CD4-positive, alpha-beta memory T cell (primary cell): Measurements from ENCODE around the gene RAB20. TPM values are rescaled to one million over a fixed set of nuclear protein-coding genes. Genes with fewer than 3 reads are reported as not detected.

Experiments used
- CTCF ChIA-PET: fragments of 350-600 bp; sonication (Branson Sonifier 250); formaldehyde crosslinking; loops from one replicate; lab custom pipeline; 2021; ENCODE audit warnings: inconsistent platforms; ENCODE audit not compliant: partially characterized antibody; lab: Charles Lee
- POLR2A ChIA-PET: fragments of 350-600 bp; sonication (Branson Sonifier 250); formaldehyde crosslinking; loops from one replicate; lab custom pipeline; 2021; ENCODE audit not compliant: partially characterized antibody; lab: Charles Lee
- DNase-seq, 5 donors: peaks; one replicate each; pipeline versions ENCODE4 v3.0.0 to v3.0.0-alpha.2; 2020 to 2022; ENCODE audit warnings: mixed read lengths in 1 of 5
- H3K27ac ChIP-seq: one replicate; pipeline ENCODE4 v1.7.0; 2013; ENCODE audit warnings: low read depth, low read length
- H3K27me3 ChIP-seq: 2 replicates; pipeline ENCODE4 v1.7.0; 2013; ENCODE audit warnings: mild to moderate bottlenecking, low read length, moderate library complexity; ENCODE audit not compliant: insufficient read depth
- H3K36me3 ChIP-seq: 2 replicates; pipeline ENCODE4 v1.7.0; 2013; ENCODE audit warnings: mild to moderate bottlenecking, low read length, moderate library complexity; ENCODE audit not compliant: insufficient read depth
- H3K4me1 ChIP-seq: 2 replicates; pipeline ENCODE4 v1.7.0; 2013; ENCODE audit warnings: mild to moderate bottlenecking, low read length, moderate library complexity; ENCODE audit not compliant: insufficient read depth
- H3K4me3 ChIP-seq, 2 donors: one replicate each; pipeline ENCODE4 v1.7.0; 2013; ENCODE audit warnings: low read length in 2 of 2, mild to moderate bottlenecking in 1 of 2
- H3K9me3 ChIP-seq, 2 donors: one replicate each; pipeline ENCODE4 v1.7.0; 2013; ENCODE audit warnings: low read length in 2 of 2, control low read depth in 1 of 2; ENCODE audit not compliant: control insufficient read depth in 1 of 2
- H3K27ac Mint-ChIP-seq, 7 donors: one replicate each; pipeline ENCODE4 v1.8.0; 2020 to 2021; ENCODE audit warnings: mixed read lengths in 7 of 7, mild to moderate bottlenecking in 6 of 7, inconsistent platforms in 3 of 7, moderate library complexity in 3 of 7
- H3K27me3 Mint-ChIP-seq, 2 donors: one replicate each; pipeline ENCODE4 v1.8.0; 2020 to 2021; ENCODE audit warnings: mixed read lengths in 2 of 2
- H3K36me3 Mint-ChIP-seq, 2 donors: one replicate each; pipeline ENCODE4 v1.8.0; 2020 to 2021; ENCODE audit warnings: mixed read lengths in 2 of 2, inconsistent platforms in 1 of 2, mild to moderate bottlenecking in 1 of 2
- H3K4me1 Mint-ChIP-seq, 4 donors: one replicate each; pipeline ENCODE4 v1.8.0; 2020 to 2021; ENCODE audit warnings: mixed read lengths in 4 of 4, mild to moderate bottlenecking in 1 of 4
- H3K4me3 Mint-ChIP-seq, 8 donors: one replicate each; pipeline ENCODE4 v1.8.0; 2020 to 2021; ENCODE audit warnings: mixed read lengths in 8 of 8, mild to moderate bottlenecking in 7 of 8, moderate library complexity in 6 of 8, inconsistent platforms in 3 of 8
- H3K9me3 Mint-ChIP-seq, 8 donors: one replicate each; pipeline ENCODE4 v1.8.0; 2020 to 2021; ENCODE audit warnings: mixed read lengths in 8 of 8, mild to moderate bottlenecking in 5 of 8, inconsistent platforms in 3 of 8, moderate library complexity in 1 of 8
- intact Hi-C: fragments of 100-400 bp; cut with micrococcal nuclease; formaldehyde crosslinking; loops from one replicate; pipeline ENCODE4 v1.15.1; 2023
- polyA plus RNA-seq, 2 donors: library from polyadenylated mRNA; unstranded; fragments of 300-500 nt; fragmentation: Illumina TruSeq; gene quantifications; one replicate each; pipeline ENCODE4 v1.2.3, GENCODE V29; 2021
- total RNA-seq, 2 experiments: library from RNA; stranded (reverse); gene quantifications; one replicate each; pipeline ENCODE4 v1.2.3, GENCODE V29; 2021

The RAB20 gene
- total and polyA plus RNA-seq, 4 experiments from 2014 or later: 2.2 to 5.7 (median 3.0) TPM

- H3K9me3 ChIP-seq: no peaks in the 10 kb centered on the region
- H3K4me1 Mint-ChIP-seq: no peaks in the 10 kb centered on the region
- no peak overlapping the region for H3K27ac Mint-ChIP-seq
- no peaks in the 10 kb centered on the region for H3K36me3 Mint-ChIP-seq
- no peaks in the 10 kb centered on the region for H3K27me3 ChIP-seq
- no peak overlapping the region for H3K4me3 Mint-ChIP-seq
- no peaks in the 10 kb centered on the region for H3K36me3 ChIP-seq
- H3K4me3 ChIP-seq: no peak overlapping the region
- no peak for DNase-seq
- POLR2A ChIA-PET: no interaction called here
- H3K4me1 ChIP-seq: no peaks in the 10 kb centered on the region
- no peak overlapping the region for H3K27ac ChIP-seq
- CTCF ChIA-PET: interaction anchor here (1.2 kb wide), 1 partner anchor 24 kb away, joined by 3 read pairs; no protein-coding TSS in a partner anchor
- intact Hi-C loops: no loop called here
- H3K27me3 Mint-ChIP-seq: no peaks in the 10 kb centered on the region
- H3K9me3 Mint-ChIP-seq: no peaks in the 10 kb centered on the region
These were observed 81.9 kb downstream of the RAB20 start for GRCh38 chr13:110479648-110480047.

- POLR2A ChIA-PET: no interaction called here
- Histone ChIP-seq H3K27me3 (no peaks in the 10 kb centered on the region), H3K9me3 (no peaks in the 10 kb centered on the region), H3K36me3 (no peaks in the 10 kb centered on the region), H3K27ac (no peak overlapping the region), H3K4me3 (no peak overlapping the region), H3K4me1 (no peaks in the 10 kb centered on the region)
- no peak overlapping the region for H3K27ac Mint-ChIP-seq
- H3K4me1 Mint-ChIP-seq: no peaks in the 10 kb centered on the region
- intact Hi-C loops: no loop called here
- no peak for DNase-seq
- no peaks in the 10 kb centered on the region for H3K36me3 Mint-ChIP-seq
- no peaks in the 10 kb centered on the region for H3K27me3 Mint-ChIP-seq
- H3K4me3 Mint-ChIP-seq: no peak overlapping the region
- H3K9me3 Mint-ChIP-seq: no peaks in the 10 kb centered on the region
- CTCF ChIA-PET: interaction anchor here (1.2 kb wide), 1 partner anchor 23 kb away, joined by 3 read pairs; no protein-coding TSS in a partner anchor
These were observed 82.3 kb downstream of the RAB20 start for GRCh38 chr13:110479215-110479545.

- no peaks in the 10 kb centered on the region for H3K4me1 ChIP-seq
- H3K36me3 Mint-ChIP-seq: no peaks in the 10 kb centered on the region
- no peak overlapping the region for H3K4me3 Mint-ChIP-seq
- H3K27me3 ChIP-seq: no peaks in the 10 kb centered on the region
- no peaks in the 10 kb centered on the region for H3K9me3 Mint-ChIP-seq
- no peak overlapping the region for H3K27ac ChIP-seq
- intact Hi-C loops: no loop called here
- DNase-seq: no peak
- no peak overlapping the region for H3K27ac Mint-ChIP-seq
- no peaks in the 10 kb centered on the region for H3K9me3 ChIP-seq
- CTCF ChIA-PET: interaction anchor here (1.2 kb wide), 1 partner anchor 23 kb away, joined by 3 read pairs; no protein-coding TSS in a partner anchor
- H3K27me3 Mint-ChIP-seq: no peaks in the 10 kb centered on the region
- H3K36me3 ChIP-seq: no peaks in the 10 kb centered on the region
- H3K4me3 ChIP-seq: no peak overlapping the region
- no peaks in the 10 kb centered on the region for H3K4me1 Mint-ChIP-seq
- POLR2A ChIA-PET: no interaction called here
These were observed 82.9 kb downstream of the RAB20 start for GRCh38 chr13:110478405-110479214.

GRCh38 chr13:110477706-110478245 lies 83.7 kb downstream of the RAB20 start:
- Mint-ChIP-seq H3K27ac (no peak overlapping the region), H3K9me3 (no peaks in the 10 kb centered on the region), H3K27me3 (no peaks in the 10 kb centered on the region), H3K36me3 (no peaks in the 10 kb centered on the region), H3K4me1 (no peaks in the 10 kb centered on the region), H3K4me3 (no peak overlapping the region)
- POLR2A ChIA-PET: no interaction called here
- no peaks in the 10 kb centered on the region for H3K27me3 ChIP-seq
- H3K9me3 ChIP-seq: no peaks in the 10 kb centered on the region
- DNase-seq: no peak
- intact Hi-C loops: no loop called here
- H3K27ac ChIP-seq: no peak overlapping the region
- H3K36me3 ChIP-seq: no peaks in the 10 kb centered on the region
- CTCF ChIA-PET: no interaction called here
- no peaks in the 10 kb centered on the region for H3K4me1 ChIP-seq
- no peak overlapping the region for H3K4me3 ChIP-seq

GRCh38 chr13:110476220-110476617 lies 85.3 kb downstream of the RAB20 start:
- DNase-seq: no peak
- H3K4me3 Mint-ChIP-seq: no peak overlapping the region
- H3K4me3 ChIP-seq: no peak overlapping the region
- H3K27me3 ChIP-seq: no peaks in the 10 kb centered on the region
- no peaks in the 10 kb centered on the region for H3K36me3 Mint-ChIP-seq
- no peaks in the 10 kb centered on the region for H3K4me1 Mint-ChIP-seq
- CTCF ChIA-PET: interaction anchor here (0.9 kb wide), 1 partner anchor 21 kb away, joined by 3 read pairs; no protein-coding TSS in a partner anchor
- POLR2A ChIA-PET: no interaction called here
- intact Hi-C loops: no loop called here
- H3K27ac Mint-ChIP-seq: no peak overlapping the region
- H3K9me3 ChIP-seq: no peaks in the 10 kb centered on the region
- H3K9me3 Mint-ChIP-seq: no peaks in the 10 kb centered on the region
- no peaks in the 10 kb centered on the region for H3K4me1 ChIP-seq
- H3K36me3 ChIP-seq: no peaks in the 10 kb centered on the region
- no peak overlapping the region for H3K27ac ChIP-seq
- H3K27me3 Mint-ChIP-seq: no peaks in the 10 kb centered on the region

GRCh38 chr13:110475550-110476219 lies 85.8 kb downstream of the RAB20 start:
- Mint-ChIP-seq H3K27me3 (peaks cover 4% of the 10 kb centered on the region in 2 donors), H3K4me1 (no peaks in the 10 kb centered on the region), H3K36me3 (no peaks in the 10 kb centered on the region), H3K9me3 (no peaks in the 10 kb centered on the region), H3K27ac (no peak overlapping the region), H3K4me3 (no peak overlapping the region)
- H3K27ac ChIP-seq: no peak overlapping the region
- no peaks in the 10 kb centered on the region for H3K4me1 ChIP-seq
- intact Hi-C loops: no loop called here
- CTCF ChIA-PET: interaction anchor here (0.9 kb wide), 1 partner anchor 20 kb away, joined by 3 read pairs; no protein-coding TSS in a partner anchor
- H3K36me3 ChIP-seq: no peaks in the 10 kb centered on the region
- DNase-seq: no peak
- H3K4me3 ChIP-seq: no peak overlapping the region
- H3K27me3 ChIP-seq: no peaks in the 10 kb centered on the region
- POLR2A ChIA-PET: no interaction called here
- no peaks in the 10 kb centered on the region for H3K9me3 ChIP-seq

- Mint-ChIP-seq H3K4me3 (no peak overlapping the region), H3K9me3 (no peaks in the 10 kb centered on the region), H3K27ac (no peak overlapping the region), H3K4me1 (no peaks in the 10 kb centered on the region), H3K36me3 (no peaks in the 10 kb centered on the region), H3K27me3 (peaks cover 5% of the 10 kb centered on the region in 2 donors)
- Histone ChIP-seq H3K4me1 (no peaks in the 10 kb centered on the region), H3K27ac (no peak overlapping the region), H3K9me3 (no peaks in the 10 kb centered on the region), H3K4me3 (no peak overlapping the region), H3K36me3 (no peaks in the 10 kb centered on the region), H3K27me3 (no peaks in the 10 kb centered on the region)
- intact Hi-C loops: no loop called here
- CTCF ChIA-PET: no interaction called here
- DNase-seq: no peak
- POLR2A ChIA-PET: no interaction called here
These were observed 86.4 kb downstream of the RAB20 start for GRCh38 chr13:110475117-110475516.
